ENCODE measurements around the gene DOK3. TPM values are rescaled to one million over a fixed set of nuclear protein-coding genes. Genes with fewer than 3 reads are reported as not detected.

The DOK3 gene
- total RNA-seq, 1 donor from 2014 or later, result 16.3 TPM

GRCh38 chr5:177555665-177556064 is 46.0 kb upstream of the DOK3 start:
- H3K27ac ChIP-seq (ENCODE audit: low read depth, low read length), result no peak overlapping the region
- H3K36me3 ChIP-seq (ENCODE audit: insufficient read depth, low read length), result no peaks in the 10 kb centered on the region
- peaks cover 2% of the 10 kb centered on the region for H3K9me3 Mint-ChIP-seq (ENCODE audit: unreplicated experiment)
- no peak overlapping the region for H3K4me3 Mint-ChIP-seq (ENCODE audit: unreplicated experiment)
- no peaks in the 10 kb centered on the region for H3K36me3 Mint-ChIP-seq (ENCODE audit: low read depth, unreplicated experiment)
- H3K4me2 ChIP-seq (ENCODE audit: low read length), result no peak overlapping the region
- H4K20me1 ChIP-seq (ENCODE audit: insufficient read depth, low read length), result peaks cover 30% of the 10 kb centered on the region
- no peaks in the 10 kb centered on the region for H3K27me3 ChIP-seq (ENCODE audit: insufficient read depth, low read length)
- H3K4me3 ChIP-seq (ENCODE audit: insufficient read depth, low read depth, low read length), result no peak overlapping the region
- no peak overlapping the region for H2AFZ ChIP-seq (ENCODE audit: low read depth, low read length)
- peaks cover 11% of the 10 kb centered on the region for H3K4me1 Mint-ChIP-seq (ENCODE audit: low read depth, unreplicated experiment)
- H3K27me3 Mint-ChIP-seq (ENCODE audit: low read depth, unreplicated experiment), result no peaks in the 10 kb centered on the region
- no peak overlapping the region for H3K27ac Mint-ChIP-seq (ENCODE audit: unreplicated experiment)
- peaks cover 12% of the 10 kb centered on the region for H3K4me1 ChIP-seq (ENCODE audit: insufficient read depth, low read length)
- H3K9ac ChIP-seq (ENCODE audit: low read length), result no peak overlapping the region
- TF ChIP-seq EZH2 (IDR thresholded peaks at IDR 0.05; ENCODE audit: insufficient read depth, low read length) (no peak), CTCF (IDR thresholded peaks at IDR 0.05; ENCODE audit: insufficient read depth, low read depth, low read length) (no peak)
- peaks cover 35% of the 10 kb centered on the region for H3K79me2 ChIP-seq (ENCODE audit: insufficient read depth, low read length)
- H3K9me3 ChIP-seq (ENCODE audit: insufficient read depth, low read depth, low read length), result no peaks in the 10 kb centered on the region
- no peak for DNase-seq (ENCODE audit: low read depth)
- no peak for FAIRE-seq

GRCh38 chr5:177555228-177555627 is 45.6 kb upstream of the DOK3 start:
- TF ChIP-seq EZH2 (IDR thresholded peaks at IDR 0.05; ENCODE audit: insufficient read depth, low read length) (no peak), CTCF (IDR thresholded peaks at IDR 0.05; ENCODE audit: insufficient read depth, low read depth, low read length) (no peak)
- no peak for FAIRE-seq
- peaks cover 12% of the 10 kb centered on the region for H3K4me1 Mint-ChIP-seq (ENCODE audit: low read depth, unreplicated experiment)
- no peaks in the 10 kb centered on the region for H3K9me3 ChIP-seq (ENCODE audit: insufficient read depth, low read depth, low read length)
- H3K4me3 Mint-ChIP-seq (ENCODE audit: unreplicated experiment), result peak overlapping the region; percentile 79
- H3K9ac ChIP-seq (ENCODE audit: low read length), result no peak overlapping the region
- DNase-seq (ENCODE audit: low read depth), result no peak
- no peaks in the 10 kb centered on the region for H3K27me3 ChIP-seq (ENCODE audit: insufficient read depth, low read length)
- H3K36me3 ChIP-seq (ENCODE audit: insufficient read depth, low read length), result no peaks in the 10 kb centered on the region
- peaks cover 12% of the 10 kb centered on the region for H3K4me1 ChIP-seq (ENCODE audit: insufficient read depth, low read length)
- H3K4me2 ChIP-seq (ENCODE audit: low read length), result peak overlapping the region; percentile 83
- no peaks in the 10 kb centered on the region for H3K36me3 Mint-ChIP-seq (ENCODE audit: low read depth, unreplicated experiment)
- no peak overlapping the region for H3K27ac ChIP-seq (ENCODE audit: low read depth, low read length)
- no peaks in the 10 kb centered on the region for H3K27me3 Mint-ChIP-seq (ENCODE audit: low read depth, unreplicated experiment)
- no peak overlapping the region for H2AFZ ChIP-seq (ENCODE audit: low read depth, low read length)
- H3K4me3 ChIP-seq (ENCODE audit: insufficient read depth, low read depth, low read length), result no peak overlapping the region
- peaks cover 39% of the 10 kb centered on the region for H3K79me2 ChIP-seq (ENCODE audit: insufficient read depth, low read length)
- H3K27ac Mint-ChIP-seq (ENCODE audit: unreplicated experiment), result no peak overlapping the region
- peaks cover 2% of the 10 kb centered on the region for H3K9me3 Mint-ChIP-seq (ENCODE audit: unreplicated experiment)
- peaks cover 35% of the 10 kb centered on the region for H4K20me1 ChIP-seq (ENCODE audit: insufficient read depth, low read length)

GRCh38 chr5:177554474-177555111 is 45.0 kb upstream of the DOK3 start, which contains the start of gene FAM193B:
Gene FAM193B, minus strand, starts transcription at chr5:177554563. Its CDS starts 105 bp downstream, at chr5:177554458.
- TF ChIP-seq CTCF (IDR thresholded peaks at IDR 0.05; ENCODE audit: insufficient read depth, low read depth, low read length) (peak; percentile 5), EZH2 (IDR thresholded peaks at IDR 0.05; ENCODE audit: insufficient read depth, low read length) (no peak)
- H3K27me3 ChIP-seq (ENCODE audit: insufficient read depth, low read length), result no peaks in the 10 kb centered on the region
- H3K4me2 ChIP-seq (ENCODE audit: low read length), result peak within 1 kb of the TSS; percentile 97

More at GRCh38 chr5:177554474-177555111, 45.0 kb upstream of the DOK3 start, which contains the start of gene FAM193B:
- H3K27me3 Mint-ChIP-seq (ENCODE audit: low read depth, unreplicated experiment), result no peaks in the 10 kb centered on the region
- no peaks in the 10 kb centered on the region for H3K36me3 Mint-ChIP-seq (ENCODE audit: low read depth, unreplicated experiment)
- peak within 1 kb of the TSS; percentile 64 for H3K4me3 ChIP-seq (ENCODE audit: insufficient read depth, low read depth, low read length)
- no peak for FAIRE-seq
- no peaks in the 10 kb centered on the region for H3K9me3 ChIP-seq (ENCODE audit: insufficient read depth, low read depth, low read length)
- DNase-seq (ENCODE audit: low read depth), result peak; percentile 70
- H3K9ac ChIP-seq (ENCODE audit: low read length), result peak within 1 kb of the TSS; percentile 82
- no peaks in the 10 kb centered on the region for H3K36me3 ChIP-seq (ENCODE audit: insufficient read depth, low read length)
- H3K79me2 ChIP-seq (ENCODE audit: insufficient read depth, low read length), result peaks cover 46% of the 10 kb centered on the region
- H3K4me1 ChIP-seq (ENCODE audit: insufficient read depth, low read length), result peaks cover 12% of the 10 kb centered on the region
- H3K4me3 Mint-ChIP-seq (ENCODE audit: unreplicated experiment), result peak within 1 kb of the TSS; percentile 90
- H2AFZ ChIP-seq (ENCODE audit: low read depth, low read length), result peak within 1 kb of the TSS; percentile 88
- peaks cover 2% of the 10 kb centered on the region for H3K9me3 Mint-ChIP-seq (ENCODE audit: unreplicated experiment)
- H3K4me1 Mint-ChIP-seq (ENCODE audit: low read depth, unreplicated experiment), result peaks cover 14% of the 10 kb centered on the region
- H3K27ac ChIP-seq (ENCODE audit: low read depth, low read length), result peak within 1 kb of the TSS; percentile 44
- H4K20me1 ChIP-seq (ENCODE audit: insufficient read depth, low read length), result peaks cover 41% of the 10 kb centered on the region
- peak within 1 kb of the TSS; percentile 54 for H3K27ac Mint-ChIP-seq (ENCODE audit: unreplicated experiment)
